ENCODE data around the gene XXYLT1.

Gene XXYLT1

DNA sequence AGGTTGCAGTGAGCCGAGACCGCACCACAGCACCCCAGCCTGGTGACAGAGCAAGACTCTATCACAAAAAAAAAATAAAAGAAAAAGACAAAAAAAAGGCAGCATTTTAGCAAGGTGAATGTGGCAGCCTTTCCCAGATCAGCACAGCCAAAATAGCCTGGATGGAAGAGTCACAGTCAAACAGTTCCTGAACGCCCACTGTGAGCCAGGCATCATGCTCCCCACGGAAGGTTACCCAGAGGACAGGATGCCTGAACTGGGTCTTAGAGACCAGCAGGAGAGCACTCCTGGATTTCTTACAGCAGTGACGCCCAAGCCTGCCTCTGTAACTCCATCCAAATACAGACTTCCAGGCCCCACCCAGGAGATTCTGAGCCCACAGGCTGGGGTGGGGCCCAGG lies 4.5 kb downstream of the XXYLT1 start:
- DNase-seq (ENCODE audit: low spot score), result no peak

DNA sequence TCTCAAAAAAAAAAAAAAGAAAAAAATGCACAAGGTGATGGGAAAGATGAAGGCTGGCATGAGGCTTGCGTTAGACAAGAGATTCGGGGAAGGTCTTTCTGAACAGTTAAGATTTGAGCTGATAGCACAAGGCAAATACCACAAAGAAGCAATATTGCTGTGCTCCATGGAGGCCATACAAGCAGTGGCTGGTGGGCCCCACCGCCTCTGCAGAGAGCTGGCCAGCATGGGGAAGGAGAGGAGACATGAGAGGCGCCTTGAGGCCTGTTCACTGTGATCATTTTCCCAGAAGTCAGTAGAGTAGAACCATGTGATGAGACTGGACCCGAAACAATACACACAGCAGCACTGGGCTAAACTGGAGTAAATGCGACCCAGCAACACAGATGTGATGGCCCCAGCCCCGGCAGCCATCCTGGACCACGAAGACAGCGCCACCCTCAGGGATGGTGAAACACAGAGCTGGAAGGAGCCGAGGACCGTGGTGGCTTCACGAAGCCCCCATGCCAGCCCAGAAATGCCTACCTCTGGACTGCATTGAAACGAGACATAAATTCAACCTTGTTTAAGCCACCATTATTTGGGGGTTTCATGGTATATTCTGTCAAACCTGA lies 5.5 kb downstream of the XXYLT1 start:
- no peak for DNase-seq (ENCODE audit: low spot score)

DNA sequence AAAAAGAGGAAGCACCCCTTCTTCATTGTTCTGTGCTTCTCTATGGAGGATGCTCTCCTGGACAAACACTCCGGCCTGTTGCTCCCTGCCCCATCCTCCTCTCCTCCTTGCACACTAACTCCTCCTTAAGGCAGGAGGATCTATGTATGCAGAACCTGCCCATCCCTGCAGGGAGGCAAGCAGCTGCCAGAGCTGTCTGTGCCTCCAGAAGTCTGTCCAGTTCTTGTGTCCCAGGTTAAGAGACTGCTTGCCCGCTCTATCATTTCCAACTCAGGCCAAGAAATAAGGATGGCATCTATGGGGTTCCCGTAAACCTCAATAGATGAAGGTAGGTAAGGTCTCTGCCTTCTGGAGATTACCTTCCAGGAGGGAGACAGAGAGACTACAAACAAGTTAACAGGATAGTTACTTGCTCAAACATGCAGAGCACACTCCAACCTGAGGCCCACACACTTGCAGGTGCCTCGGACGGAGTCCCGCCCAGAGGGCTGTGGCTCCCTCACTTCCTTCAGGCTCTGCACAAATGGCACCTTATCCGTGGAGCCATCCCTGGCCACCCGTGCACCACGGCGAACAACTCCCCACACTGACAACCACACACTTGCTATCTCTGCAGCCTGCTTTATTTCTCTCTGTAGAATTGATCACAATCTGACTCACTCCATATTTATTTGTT lies 6.9 kb downstream of the XXYLT1 start:
- no peak for DNase-seq (ENCODE audit: low spot score)

DNA sequence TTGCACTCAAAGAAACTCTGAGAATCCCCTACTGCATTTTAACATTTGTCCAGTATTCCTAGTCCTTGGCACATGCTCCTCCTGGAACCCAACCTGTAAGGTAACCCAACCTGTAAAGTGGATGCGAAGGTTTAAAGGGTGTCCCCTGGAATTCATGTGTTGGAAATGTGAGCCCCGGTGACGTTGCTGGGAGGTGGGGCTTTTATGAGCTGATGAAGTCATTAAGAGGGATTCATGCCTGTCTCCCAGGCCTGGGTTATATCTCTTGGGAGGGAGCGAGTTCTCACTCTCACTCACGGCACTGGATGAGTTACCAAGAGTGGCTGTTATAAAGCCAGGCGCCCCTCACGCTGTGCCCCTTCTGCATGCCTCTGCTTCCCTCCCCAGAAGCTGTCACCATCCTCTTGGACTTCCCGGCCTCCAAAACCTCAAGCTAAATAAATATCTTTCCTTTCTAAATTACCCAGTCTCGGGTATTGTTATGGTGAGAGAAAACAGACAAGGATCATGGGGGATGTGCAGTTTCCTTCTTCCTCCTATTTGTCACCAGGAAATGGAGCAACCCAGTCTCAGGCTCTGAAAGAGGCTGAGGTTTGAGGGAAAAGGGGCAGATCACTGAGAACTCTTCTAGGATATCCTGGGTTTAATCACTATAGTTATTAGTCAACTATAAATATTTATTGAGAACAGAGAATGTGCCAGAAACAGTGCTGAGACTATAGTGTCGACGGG lies 7.6 kb downstream of the XXYLT1 start:
- DNase-seq (ENCODE audit: low spot score), result no peak

DNA sequence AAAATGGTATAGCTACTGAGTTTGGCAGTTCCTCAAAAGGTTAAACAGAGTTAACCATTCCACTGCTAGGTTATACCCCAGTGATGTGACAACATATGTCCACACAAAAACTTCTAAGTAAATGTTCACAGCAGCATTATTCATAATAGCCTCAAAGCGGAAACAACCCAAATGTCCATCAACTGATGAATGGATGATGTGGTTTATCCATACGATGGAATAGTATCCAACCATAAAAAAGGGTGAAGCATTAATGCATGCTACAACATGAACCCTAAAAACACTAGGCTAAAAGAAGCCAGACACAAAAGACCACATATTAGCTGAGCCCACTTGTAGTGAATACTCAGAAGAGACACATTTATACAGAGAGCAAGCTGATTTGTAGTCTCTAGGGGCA lies 9.0 kb downstream of the XXYLT1 start:
- no peak for DNase-seq (ENCODE audit: low spot score)

DNA sequence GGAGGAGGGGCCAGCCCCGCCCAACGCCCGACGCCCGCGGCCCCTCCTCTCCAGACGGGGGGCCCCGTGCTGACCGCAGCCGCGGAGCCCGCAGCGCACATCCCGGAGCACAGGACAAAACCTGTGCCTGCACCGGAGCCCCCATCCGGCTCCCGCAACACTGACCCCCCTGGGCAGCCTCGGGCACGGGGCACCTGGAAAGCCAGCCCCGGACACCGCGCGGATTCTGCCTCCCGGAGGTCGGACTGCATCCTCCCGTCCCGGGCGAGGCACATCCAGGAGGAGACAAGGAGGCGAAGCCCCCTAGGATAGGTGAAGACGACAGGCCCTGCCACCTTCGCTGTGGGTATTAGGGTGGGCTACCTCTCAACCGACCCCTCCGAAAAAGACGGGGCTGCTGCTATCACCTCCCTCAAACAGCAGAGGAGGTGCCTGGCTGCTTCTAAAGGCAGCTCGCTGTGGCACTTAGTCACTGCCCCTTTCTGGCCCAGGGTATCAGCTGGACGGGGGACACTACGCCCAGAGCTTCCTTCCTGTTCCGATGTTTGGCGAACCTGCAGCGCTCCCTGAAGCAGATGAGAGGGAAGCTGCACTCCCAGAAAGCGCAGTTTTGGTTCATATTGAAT lies 10.6 kb downstream of the XXYLT1 start:
- no peak for DNase-seq (ENCODE audit: low spot score)

DNA sequence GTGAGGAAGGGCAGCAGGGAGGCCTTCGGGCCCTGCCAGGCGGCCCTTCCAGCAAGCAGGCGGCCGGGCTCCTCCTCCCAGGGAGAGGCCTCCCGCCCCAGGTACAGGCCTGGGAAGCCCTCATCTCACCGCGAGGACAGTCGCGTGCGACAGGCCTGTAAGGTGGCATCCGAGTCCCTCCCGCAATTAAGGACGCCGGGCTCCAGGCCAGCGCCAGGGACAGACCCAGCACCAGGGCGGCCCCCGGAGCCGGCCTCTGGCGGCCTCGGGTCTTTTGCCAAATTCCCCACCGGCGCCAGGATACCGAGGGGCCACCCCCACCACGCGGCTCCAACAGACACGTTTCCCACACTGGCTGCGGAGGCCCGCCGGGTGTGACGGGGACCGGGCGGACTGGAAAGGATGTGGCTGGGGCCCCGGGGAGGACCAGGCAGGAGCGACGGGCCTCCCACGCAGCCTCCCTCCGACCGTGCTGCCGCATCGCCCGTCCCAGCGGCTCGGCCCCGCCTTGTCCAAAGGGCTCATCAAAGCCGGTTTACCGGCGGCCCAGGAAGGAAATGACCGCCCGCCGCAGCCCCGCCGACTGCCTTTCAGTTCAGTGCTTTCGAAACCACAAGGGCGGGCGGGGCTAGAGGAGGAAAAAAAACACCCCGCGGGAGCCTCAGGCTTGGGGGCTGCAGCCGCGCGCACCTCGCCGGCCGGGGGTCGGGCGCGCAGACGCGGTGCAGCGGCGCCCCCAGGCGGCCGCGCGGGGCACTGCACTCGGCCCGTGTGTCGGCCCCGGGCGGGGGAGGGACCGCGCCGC lies 11.3 kb downstream of the XXYLT1 start:
- DNase-seq (ENCODE audit: low spot score), result peak; percentile 62

DNA sequence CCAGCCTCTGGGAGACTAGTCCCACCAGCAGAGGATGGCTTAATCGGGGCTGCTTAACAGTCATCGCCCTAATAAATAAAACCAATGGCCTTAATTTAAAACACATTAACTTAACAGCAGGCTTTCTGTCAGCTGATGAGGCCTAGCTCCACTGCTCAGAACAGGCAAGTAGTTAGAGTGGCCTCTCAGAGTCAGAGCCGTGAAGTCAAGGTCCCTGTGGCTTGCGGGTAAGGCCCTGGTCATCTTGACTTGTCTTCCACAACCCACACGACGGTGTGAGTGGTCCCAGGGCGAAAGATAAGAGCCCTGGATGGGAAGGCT lies 11.8 kb downstream of the XXYLT1 start:
- no peak for DNase-seq (ENCODE audit: low spot score)

DNA sequence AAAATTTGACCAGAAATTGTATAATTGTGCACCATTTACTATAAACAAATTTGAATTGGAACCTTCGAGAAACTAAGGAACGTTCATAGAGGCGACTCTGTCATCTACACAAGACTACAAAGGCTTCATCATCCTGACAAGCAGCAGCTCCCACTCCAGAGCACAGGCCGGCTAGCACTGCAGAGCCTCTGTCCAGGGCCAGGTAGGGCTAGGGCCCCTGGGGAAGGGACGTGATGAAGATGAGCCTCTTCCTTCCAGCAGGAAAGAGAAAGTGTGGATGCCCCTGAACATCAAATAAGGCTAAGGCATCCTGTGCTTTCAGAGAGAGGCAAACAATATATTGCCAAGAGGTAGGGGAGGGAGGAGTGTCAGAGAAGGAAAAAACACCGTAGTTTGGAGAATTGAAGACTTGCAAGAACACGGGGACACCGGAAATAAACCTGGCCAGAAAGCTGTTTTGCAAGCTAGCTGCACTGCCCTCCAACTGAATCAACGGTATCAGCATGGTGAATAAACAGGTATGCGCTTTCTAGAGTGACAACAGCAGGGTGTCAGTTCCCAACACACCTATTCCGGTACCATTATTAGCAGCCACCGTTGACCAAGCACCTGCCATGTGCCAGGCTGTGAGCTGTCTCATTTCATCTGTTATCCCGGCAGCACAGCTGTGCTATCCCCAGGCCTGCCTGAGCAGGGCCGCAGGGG lies 12.4 kb downstream of the XXYLT1 start:
- no peak for DNase-seq (ENCODE audit: low spot score)

DNA sequence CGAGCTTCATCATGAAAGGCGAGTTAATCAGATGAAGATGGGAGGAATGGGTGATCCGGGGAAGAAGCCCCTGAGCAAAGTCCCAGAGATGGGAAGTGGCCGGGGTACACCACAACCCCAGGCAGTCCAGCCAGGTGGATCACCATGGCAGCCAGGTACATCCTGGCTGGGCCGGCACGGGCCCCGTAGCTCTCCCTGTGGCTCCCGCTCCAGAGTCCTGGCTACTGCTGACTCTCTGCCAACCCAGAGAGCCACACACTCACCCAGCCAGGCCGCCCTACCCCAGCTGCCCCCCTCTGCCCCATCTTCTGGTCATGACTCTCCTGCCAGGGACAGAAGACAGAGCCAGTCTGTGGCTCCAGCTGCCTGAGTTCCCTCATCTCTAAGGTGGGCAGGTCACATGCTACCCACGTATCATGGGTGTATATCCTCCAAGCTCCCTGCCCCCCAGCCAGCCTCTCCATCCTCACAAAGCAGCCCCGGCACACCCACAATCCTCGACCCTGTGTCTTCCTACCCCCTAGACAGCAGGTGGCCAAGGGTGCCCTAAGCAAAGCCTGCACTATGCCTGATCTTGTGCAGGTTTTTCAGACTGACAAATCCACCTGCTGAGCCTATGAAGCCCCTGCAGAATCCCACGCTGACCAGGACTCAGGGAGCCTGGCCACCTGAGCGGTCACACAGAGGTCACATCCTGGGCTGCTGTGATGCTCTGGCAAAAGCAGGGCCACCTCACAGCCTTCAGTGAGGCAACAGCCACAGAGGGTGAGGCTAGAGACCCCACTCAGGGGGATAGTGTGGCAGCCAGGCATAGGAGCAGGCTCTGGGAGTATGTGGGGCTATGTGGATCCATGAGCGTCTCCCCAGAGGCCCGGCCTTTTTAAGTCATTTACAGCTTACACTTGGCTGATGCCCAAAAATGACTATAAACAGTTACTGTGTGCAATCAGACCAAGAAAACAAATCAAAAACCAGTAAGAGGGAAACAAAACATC lies 13.2 kb downstream of the XXYLT1 start:
- no peak for DNase-seq (ENCODE audit: low spot score)

DNA sequence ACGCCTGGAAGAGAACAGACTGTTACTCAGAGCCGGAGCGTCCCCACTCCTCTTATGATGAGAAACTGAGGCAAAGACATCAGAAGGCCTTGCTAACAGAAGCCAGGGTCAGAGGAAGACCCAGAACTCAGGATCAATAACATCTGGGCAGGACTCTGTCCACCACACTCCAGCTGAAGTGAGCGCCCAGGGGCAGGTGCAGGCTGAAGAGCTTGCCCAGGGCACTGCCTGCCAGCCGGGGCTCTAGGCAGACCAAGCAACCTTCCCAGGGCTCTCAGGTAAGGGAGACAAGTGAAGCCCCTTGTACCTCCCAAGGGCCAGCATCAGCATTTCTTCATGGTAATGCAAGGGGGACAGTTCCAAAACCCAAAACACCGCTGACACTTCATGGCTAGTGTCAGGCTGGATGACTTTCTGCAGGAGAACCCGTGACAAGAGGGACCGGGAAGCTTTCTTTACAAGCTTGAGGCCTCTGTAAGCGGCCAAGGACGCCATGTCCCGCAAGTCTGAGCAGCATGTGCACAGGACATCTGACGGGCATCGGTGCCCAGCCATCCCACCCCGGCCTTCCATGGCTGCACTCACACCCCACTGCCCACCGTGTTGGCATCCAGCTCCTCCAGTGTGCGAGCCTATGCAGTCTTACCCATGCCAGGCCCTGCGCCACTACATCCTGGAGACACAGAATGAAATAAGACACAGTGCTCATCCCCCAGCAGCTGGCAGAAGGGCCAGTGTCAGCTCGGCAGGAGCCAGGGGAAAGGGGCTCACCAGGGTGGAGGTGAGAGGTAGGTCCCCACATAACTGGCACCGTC lies 14.1 kb downstream of the XXYLT1 start:
- DNase-seq (ENCODE audit: low spot score), result no peak

DNA sequence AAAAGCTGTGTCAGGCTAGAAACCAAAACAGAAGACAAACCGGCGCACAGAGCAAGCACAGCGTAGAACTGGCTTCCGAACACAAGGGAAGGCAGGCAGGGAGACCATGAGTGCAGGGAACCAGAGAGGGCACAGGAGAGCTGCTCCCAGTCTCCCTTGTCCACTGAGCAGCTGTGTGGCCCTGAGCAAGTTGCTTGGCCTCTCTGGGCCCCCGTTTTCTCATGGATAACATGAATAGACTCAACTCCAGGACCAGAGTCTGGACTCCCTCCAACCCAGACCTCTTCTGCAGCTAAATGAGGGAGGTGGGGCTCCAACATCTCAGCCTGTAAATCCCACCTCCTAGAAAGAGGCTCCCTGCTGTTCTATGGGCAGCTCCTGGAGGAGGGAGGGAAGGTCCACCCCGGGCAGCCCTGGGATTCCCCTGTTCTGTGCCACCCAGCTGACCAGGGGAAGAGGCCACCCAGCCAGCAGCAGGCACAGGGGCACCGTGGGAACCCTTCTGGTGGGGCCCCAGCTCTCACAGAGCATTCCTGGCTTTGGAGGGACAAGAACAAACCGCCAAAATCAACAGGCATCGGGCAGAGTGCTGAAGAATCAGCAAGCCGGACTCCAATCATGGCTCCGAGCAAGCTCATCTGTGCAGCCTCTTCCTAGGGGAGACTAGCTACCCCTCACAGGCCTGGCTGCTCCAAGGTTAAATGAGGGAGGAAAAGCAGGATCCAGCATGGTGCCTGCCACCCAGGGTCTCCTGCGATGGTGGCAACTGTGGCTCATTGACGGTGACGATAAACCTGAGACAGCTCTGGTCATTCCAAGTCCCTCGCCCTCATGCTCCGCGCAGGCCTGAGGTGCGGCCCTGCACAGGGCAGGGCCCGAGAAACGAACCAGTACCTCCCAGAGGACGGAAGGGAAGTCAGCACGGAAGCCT lies 15.1 kb downstream of the XXYLT1 start:
- DNase-seq (ENCODE audit: low spot score), result no peak

DNA sequence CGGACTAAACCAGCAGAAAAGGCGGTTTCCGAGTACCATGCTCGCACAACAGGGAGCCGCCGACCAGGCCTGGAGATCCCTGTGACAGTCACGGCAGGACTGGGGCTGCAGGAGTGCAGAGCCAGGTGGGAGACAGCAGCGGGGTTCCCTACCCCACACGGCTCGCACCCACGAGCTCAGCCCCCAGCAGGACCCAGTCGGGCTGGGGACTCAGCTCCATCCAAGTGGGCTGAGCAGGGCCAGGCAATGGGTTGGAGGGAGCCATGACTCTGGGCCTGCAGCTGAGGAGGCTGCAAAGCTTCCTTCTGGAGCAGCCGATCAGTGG lies 15.8 kb downstream of the XXYLT1 start:
- DNase-seq (ENCODE audit: low spot score), result no peak

DNA sequence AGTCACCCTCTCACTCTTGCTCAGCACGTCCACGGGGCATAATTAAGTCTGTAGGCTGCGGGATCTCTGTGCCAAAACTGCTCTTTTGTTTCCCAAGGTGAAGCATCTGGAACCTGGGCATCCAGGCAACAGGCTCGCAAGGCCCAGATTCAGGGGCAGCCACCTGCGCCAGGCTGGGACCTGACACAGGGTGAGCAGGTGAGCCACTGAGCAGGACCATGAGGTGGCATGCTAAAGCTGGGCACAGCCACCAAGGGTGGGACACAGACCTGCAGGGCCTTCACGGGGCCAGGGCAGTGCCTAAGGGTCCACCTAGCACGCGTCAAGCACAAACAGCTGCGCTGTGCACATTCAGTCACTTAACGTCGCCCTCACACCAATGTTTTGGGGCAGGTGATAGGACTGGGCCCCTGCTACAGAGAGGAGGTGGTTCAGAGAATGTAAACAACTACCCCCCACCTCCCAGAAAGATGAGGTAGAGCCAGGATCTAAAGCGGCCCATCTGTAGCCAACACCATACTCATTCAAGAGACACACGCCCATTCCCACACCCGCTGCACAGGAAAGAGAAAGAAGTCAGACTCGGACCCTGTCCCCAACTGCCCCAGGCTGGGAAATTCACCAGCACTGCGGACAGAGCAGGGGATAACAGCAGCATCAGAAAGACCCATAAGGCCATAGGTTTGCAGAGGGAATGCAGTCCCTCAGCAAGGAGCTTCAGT lies 16.3 kb downstream of the XXYLT1 start:
- no peak for DNase-seq (ENCODE audit: low spot score)

DNA sequence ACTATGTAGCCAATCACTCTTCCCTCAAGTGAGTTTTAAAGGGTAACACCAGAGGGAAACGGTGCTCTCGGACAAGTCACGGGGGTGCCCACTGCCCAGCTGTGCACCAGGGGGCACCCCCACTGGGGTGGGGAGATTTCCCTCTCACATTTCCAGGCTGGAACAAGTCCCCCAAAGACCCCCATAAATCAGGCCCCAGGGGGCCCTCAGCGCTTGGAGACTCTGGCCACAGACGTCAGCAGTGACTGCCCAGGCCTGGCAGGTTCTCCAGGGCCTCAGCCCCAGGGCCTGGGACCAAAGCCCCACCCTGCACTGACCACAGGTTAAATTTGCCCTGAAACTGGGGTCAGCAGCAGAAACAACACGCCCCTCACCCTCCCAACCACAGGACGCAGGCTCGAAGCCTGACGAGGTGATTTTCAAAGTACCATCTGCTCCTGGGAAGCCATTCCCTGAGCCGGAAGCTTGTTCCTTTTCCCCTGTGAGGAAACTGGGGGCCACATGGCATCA lies 17.0 kb downstream of the XXYLT1 start:
- DNase-seq (ENCODE audit: low spot score), result no peak

DNA sequence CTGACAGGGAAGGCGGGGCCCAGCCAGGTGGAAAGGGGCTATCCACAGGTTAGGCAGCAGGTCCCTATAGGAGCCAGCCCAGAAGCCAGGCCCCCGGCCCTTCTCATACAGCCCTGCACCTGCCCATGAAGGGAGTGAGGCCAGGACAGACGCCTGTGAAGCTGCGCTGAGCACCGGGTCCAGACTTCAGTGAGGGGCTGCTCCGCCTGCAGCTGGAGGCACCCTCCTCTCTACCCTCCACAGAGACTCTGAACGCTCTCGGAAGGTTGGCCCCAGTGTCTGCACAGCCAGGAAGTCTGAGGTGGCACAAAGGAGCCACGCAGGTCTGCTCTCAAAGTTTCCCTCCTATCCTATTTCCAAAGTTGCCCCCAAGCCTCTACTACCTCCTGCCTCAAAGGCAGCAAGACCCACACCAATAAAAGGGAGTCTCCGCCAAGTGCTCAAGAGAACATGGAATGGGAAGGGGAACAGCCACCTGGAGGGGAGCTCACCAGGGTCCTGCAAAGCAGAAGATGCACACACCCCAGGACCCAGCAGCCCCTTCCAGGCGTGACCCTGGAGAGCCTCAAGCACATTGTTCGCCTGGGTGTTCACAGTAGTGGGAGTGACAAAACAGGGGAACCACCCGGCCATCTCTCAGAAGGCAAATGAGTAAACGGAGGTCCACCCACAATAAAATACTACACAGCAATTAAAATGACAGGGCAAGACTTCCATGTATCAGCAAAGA lies 19.5 kb downstream of the XXYLT1 start:
- DNase-seq (ENCODE audit: low spot score), result no peak

Data from globus pallidus (tissue), 1 donor.